HG02852 (cell line): ENCODE data around the gene AFF3.
"Not testable (repeated sequence)": the region's sequence is repeated elsewhere in the genome, so short reads cannot be mapped to it uniquely, and the experiment has no call there.

Source experiments
- ATAC-seq: cut with Tn5 transposase; IDR thresholded peaks from one replicate; pipeline ENCODE4 v1.9.1; 2021; ENCODE audit warnings: mild to moderate bottlenecking, moderate library complexity; ENCODE audit not compliant: unreplicated experiment

The AFF3 gene

DNA sequence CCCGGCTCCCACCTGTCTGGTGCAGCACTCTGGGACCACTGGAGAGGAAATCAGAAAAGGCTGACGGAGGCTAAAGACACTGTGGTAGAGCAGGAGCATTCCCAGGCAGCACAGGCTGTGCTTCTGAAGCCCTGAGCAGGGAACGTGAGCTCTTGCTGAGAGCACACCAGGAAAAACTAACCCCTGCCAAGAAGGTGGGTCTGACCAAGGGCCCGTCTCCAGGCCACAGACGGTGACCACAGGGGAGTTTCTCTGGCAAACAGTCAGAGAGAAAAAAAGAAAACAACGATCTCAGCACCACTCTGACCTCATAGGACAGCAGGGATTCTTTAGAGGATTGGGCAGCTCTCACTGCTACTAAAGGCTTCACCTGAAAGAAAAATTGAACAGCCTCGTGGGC, 201.4 kb downstream of the AFF3 start:
- no peak for ATAC-seq

DNA sequence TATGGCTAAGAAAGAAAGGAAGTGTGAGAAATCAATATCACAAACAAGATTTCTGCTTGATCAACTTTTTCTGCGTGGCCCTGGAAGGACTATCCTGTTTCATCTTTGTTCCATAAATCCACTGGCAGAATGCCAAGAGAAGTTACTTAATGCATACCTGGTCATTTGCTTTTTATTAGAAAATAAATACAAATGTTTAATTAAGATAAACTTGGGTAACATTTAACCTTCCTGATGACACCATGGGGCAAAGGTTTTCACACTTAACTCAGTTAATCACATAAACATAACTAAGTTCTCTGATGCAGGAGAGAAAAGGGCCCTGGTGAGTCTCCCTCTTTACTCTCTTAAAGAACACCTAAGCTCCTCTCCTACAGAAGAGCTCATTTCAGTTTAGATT, 203.3 kb downstream of the AFF3 start:
- ATAC-seq, result no peak

- ATAC-seq, result no peak
Measured at GRCh38 chr2:99938250-99938649, 204.1 kb downstream of the AFF3 start.

DNA sequence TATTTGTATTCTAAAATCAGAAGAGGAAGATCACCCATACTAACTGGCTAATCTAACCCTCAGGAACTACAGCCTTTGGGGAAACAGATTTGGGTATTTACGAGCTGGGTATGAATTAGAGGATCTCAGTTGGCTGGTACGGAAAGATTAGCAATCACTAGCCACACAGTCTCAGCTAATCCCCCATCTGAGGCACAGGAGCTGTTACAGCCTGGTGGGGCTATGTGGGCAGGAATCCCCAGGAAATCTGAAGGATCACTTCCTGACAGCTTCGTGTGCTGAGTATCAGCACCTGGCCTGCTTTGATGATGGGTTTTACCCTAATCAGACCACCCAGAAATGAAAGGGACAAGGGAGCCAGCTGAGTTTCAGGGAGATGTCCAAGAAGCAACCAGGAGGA, 206.3 kb downstream of the AFF3 start:
- no peak for ATAC-seq

GRCh38 chr2:99935662-99936061, 206.7 kb downstream of the AFF3 start:
- ATAC-seq, result no peak

DNA sequence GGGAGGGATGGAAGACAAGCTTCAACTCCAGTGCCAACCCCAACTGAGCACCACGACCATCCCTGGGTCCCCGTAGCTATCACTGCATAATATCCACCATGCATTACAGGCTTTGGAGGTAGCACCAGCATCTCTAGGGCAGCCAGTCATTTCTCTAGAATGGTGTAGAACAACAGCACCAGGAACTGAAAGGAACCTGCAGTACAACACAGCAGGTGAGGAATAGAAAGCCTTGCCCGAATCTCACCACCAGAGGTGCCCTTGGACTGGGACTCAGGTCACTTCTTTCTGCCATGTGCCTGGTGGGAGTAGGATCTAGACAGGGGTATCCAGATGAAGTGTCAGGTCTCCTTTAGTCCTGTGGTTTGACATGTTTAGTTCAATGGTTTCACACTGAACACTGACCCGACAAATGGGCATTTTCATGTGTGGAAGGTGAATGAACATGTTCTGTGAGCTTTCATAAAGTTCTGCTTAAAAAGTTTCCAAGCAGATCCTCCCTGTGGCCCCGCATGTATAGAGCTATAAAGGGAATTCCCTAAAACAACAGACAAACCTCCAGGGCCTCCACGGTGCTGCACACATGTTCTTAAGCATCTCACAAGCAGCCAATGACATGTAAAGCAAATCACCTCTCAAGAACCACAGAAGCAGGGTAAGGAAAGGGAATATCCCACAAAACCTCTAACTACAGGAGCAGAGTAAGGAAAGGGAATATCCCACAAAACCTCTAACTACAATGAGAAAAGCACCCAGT, 208.3 kb downstream of the AFF3 start:
- ATAC-seq, result no peak

DNA sequence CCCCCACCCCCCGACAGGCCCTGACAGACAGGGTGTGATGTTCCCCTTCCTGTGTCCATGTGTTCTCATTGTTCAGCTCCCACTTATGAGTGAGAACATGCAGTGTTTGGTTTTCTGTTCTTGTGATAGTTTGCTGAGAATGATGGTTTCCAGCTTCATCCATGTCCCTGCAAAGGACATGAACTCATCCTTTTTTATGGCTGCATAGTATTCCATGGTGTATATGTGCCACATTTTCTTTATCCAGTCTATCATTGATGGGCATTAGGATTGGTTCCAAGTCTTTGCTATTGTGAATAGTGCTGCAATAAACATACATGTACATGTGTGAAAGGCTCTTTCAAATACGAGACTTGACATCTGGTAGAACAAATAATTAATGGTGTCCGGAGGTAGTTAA, 208.9 kb downstream of the AFF3 start:
- not testable (repeated sequence) for ATAC-seq

- ATAC-seq, result no peak
Measured at GRCh38 chr2:99928470-99929053, 213.8 kb downstream of the AFF3 start.

- not testable (repeated sequence) for ATAC-seq
Measured at GRCh38 chr2:99927690-99928207, 214.6 kb downstream of the AFF3 start.

DNA sequence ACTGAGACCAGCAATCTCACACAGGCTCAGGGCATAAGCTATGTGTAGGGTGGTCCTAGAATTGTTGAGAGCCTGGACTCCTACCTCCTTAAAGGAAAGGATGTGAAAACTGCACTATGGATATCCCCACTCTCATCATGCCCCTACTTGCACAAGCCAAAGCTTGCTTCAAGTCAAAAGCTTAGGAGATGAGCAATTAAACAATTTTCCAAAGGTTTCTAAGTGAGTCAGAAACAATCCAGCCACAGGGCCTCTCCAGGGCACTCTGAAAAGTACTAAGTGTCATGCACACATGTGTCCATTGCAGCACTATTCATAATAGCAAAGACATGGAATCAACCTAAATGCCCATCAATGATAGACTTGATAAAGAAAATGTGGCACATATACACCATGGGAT, 215.4 kb downstream of the AFF3 start:
- no peak for ATAC-seq

DNA sequence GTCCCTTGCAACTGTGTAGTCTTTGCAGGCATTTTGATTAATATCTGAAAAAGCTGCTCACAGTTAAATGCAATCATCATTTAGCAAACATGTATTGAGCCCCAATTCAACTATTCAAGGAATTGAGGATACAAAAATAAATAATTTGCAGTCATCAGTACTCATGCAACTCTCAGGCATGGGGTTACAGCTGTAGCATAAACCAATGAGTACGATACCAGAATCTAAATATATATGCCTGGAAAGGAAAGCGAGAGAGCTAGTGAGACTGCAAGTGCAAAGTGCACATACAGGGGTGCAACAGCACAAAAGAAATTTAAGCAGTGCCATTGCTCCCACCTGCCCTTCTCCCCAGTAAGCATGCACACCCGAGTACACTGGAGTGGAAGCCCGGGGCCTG, 216.4 kb downstream of the AFF3 start:
- ATAC-seq, result no peak

DNA sequence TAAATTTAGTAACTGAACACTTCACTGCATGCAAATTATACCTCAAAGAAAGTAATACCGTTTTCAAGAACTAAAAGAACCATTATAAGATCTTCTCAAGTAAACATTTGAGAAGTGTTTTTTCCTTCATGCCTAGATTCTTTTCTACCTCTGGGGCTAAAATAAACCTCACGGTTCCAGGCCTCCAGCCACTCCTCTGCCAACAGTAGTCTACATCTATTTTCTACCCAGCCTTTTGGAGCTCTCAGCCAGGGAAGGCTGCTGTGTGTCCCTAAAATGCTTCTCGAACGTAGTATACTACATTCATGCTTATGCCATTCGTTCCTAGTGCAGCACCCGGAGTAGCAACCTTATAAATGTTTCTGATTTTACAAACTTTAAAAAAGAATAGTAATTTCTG, 219.7 kb downstream of the AFF3 start:
- ATAC-seq, result no peak

- no peak for ATAC-seq
Measured at GRCh38 chr2:99921903-99922302, 220.5 kb downstream of the AFF3 start.

DNA sequence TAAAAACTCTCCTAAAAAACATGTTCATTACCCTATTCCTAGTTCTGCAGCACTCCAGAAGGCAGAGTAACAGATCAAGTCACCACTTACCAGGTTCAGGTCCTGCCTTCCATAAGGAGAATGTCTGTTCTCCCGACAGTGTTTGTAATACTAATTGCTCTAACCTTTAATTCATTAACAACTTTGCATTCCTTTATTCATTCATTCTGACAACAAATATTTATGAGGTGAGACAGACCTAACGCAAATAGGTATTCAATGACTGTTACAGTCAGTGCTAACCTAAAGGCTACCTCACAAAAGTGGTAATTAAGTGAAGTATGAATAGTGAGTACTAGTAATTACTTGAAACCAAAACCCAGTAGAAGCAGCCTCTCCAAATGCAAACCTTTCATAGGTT, 224.0 kb downstream of the AFF3 start:
- no peak for ATAC-seq

DNA sequence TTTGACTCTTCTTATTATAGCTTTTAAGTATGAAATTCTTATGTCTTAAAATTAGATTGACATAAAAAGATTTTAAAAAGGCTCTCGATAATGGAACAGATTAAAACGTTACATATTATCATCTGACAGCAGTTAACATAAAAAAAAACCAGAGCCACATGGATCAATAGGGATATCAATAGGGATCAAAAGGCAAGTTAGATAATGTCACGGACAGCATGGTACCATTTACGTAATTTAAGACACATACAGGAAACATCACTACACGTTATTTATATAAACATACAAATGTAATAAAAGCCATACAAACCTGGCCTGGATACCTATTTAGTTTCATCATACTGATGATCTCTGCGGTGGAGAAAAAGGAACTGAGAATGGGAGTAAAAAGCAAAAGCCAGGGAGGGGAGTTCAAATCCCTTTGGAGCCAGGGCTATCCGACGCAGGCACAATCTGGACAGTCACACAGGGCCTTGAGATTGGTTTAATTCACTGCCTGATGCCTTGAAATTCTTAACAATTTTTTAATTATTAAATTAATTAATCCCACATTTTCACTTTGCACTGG, 227.2 kb downstream of the AFF3 start:
- no peak for ATAC-seq

- ATAC-seq, result no peak
Measured at GRCh38 chr2:99911736-99912135, 230.7 kb downstream of the AFF3 start.

DNA sequence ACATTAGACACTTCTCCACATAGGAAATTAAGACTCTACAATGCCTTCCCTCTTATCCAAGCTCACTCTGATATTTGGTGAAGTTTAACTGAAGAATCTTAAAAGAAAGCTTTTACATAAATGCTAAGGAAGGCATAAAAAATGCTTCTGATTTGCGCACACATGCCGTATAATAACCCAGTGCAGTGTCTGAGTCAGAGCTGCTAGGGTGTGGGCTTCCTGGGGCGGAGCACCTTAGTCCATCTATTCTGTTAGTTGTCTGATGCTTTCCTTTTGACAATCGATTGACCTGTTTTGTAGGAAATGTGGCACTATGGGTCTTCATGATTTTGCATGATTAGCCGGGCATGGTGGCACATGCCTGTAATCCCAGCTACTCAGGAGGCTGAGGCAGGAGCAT, 231.5 kb downstream of the AFF3 start:
- ATAC-seq, result no peak

GRCh38 chr2:99905636-99906035, 236.8 kb downstream of the AFF3 start:
- no peak for ATAC-seq

DNA sequence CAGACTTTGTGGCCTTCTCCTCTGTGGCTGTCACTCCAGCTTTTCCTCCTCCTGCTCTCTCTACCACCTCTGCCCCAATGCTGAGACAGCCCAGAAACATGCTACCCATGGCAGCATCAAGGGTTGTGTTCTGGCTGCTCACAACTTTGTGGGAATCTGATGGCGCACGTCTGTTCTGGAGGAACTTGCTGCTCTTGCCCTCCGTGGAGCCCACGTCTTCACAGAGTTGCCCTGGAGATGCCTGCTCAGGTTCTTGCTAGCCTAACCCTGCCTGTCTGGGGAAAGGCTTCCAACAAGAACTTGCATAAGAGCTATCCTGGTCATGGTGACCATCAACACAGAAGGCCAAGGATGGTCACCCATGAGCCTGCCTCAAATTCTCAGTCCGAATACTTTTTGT, 237.4 kb downstream of the AFF3 start:
- ATAC-seq, result no peak

DNA sequence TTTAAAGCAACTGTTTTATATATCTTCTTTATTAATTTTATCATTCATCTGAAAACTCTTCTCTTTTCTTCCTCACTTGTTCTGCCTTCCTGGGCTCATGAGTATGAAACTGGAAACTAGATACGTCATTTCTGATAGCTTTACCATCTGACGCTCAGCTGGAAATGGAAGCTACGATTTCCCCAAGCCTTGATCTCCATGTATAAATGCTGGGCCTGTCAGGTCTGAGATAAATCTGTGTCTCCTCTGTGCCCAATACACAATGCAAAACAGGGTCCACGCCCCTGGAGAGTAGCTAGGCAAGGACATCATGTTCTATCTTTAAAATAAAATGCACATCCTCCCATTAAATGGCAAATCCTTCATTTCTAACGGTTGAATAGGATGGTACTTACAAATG, 238.4 kb downstream of the AFF3 start:
- ATAC-seq, result no peak

DNA sequence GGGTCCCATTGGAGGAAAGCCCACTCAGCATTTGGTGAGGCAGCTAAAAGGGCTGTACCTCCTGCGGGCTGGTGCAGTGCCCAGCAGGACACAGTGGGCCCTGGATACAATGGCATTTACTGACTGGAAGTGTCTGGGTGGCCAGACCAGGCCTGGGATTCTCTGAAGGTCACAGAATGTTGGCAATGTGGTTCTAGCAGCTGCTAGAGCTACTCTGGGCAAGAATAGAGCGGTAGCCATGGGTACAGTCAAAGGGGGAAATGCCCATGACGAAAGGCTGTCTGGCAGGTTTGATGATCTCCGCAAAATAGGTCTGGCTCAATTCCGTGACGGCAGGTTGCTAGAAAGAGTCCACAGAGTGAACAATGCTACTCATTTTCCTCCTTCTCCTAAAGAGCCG, 241.8 kb downstream of the AFF3 start:
- ATAC-seq, result no peak

DNA sequence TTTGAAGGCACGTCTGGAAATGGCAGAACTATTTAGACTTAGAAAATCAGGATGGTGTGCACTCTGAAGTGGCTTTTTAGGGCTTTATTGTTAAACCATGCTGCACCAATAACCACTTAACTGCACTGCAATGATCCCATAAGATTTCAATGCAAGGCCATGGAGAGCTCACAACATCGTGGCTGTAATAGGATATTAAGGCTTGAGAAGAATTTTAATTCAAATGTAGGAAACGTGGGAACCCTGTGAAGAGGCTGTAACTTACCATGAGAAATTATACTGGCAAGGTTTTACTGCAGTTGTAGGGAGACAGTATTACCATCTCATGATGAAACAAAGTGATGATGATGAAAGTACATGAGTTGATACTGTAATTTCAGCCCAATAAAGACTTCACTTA, 242.5 kb downstream of the AFF3 start:
- ATAC-seq, result no peak
